ENCODE results near the gene CTRB2.

CTRB2 gene

DNA sequence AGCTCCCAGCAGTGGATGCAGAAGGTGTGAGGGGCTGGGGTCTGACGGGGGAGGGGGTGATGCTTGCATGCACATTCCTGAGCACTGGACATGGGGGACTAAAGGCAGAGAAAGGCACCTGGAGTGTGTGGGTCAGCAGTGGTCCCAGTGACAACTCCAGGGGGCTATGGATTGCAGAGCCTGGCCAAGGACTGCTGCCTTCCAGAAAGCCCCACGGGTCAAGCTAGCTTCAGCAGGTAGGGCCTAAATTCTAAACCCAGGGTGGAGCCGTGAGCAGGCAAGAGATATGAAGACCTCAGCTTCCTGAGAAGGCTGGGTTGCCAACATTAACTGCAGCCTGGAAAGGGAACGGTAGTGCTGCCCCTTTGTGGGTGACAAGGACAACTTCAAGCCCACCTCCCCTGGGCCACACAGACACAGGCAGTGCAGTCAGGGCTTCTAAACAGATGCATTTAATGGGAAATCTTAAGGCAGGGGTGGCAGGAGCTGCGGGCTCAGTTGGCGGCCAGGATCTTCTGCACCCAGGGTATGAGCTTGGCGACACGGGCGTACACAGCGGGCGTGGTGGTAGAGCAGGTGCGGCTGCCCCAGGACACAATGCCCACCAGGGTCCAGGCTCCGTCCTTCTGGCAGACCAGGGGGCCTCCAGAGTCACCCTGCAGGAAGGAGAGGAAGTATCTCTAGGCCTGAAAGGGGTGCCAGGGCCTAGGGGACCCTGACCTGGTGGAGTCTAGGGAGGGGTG lies 3.1 kb downstream of the CTRB2 start:
- no peak for DNase-seq

DNA sequence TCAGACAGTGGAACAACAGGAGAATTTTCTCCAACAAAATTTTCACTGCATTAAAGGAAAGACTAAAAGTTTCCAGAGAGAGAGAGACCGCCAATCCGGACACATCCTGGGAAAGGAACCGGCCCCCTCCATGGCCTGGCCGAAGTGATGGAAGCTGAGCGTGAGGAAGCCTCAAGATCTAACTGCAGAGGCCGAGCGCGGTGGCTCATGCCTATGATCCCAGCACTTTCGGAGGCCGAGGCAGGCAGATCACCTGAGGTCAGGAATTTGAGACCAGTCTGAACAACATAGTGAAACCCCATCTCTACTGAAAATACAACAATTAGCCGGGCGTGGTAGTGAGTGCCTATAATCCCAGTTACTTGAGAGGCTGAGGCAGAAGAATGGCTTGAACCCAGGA lies 3.9 kb downstream of the CTRB2 start:
- no peak for DNase-seq

DNA sequence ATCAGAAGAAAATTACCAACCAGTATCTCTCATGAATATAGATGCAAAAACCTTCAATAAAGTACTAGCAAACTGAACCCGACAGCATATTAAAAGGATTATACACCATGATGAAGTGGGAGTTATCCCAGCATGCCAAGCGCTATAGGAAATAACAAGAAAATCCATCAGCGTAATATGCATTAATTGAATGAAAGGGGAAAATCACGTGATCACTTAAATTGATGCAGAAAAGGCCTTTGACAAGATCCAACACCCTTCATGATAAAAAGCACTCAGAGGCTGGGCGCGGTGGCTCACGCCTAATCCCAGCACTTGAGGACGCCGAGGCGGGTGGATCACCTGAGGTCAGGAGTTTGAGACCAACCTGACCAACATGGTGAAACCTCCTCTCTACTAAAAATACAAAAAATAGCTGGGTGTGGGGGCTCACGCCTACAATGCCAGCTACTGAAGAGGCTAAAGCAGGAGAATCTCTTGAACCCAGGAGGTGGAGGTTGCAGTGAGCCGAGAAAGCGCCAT lies 4.8 kb downstream of the CTRB2 start:
- DNase-seq, result no peak

DNA sequence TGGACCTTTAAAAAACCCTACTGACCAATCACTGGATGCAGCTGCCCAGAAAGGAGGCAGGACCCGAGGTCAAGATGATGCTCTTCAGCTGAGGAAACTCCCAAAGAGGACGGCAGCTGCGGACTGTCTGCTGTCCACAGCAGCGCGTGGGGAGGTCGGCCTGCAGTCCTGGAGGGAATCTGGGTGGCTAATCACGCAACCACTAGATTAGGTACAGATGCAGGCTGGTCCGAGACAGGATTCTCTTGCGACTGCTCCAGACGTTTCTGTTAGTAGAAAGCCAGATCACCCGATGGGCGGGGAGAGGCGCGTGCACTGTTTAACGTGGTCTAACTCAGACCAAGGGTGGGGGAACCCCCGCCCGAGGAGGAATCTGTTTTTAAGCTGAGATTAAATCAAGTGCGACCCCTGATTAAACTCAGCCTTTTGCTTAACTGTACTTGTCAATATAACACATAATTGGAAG lies 8.8 kb downstream of the CTRB2 start:
- DNase-seq, result no peak

DNA sequence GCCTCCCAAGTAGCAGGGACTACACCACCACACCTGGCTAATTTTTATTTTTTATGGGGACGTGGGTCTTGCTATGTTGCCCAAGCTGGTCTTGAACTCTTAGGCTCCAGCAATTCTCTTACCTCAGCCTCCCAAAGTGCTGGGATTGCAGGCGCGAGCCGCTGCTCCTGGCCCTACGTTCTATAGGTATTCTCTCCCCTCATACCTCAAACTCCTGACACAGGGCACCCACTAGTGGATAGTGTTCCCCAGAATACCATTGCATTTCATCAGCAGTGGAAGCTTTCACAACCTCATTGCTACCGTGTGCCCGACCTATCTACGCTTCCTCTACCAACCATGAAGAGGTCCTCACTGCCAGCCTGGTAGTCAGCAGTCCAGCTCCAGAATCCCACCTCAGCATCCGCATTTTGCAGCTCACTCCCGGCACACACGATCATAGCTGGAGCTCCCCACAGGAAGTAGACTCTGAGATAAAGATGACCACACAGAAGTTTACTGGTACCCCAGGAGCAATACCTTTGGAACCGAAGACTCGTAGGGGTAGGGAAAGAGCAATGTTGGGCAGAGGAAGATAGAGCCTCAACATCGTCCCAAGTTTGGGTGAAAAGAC lies 9.3 kb downstream of the CTRB2 start:
- DNase-seq, result no peak

DNA sequence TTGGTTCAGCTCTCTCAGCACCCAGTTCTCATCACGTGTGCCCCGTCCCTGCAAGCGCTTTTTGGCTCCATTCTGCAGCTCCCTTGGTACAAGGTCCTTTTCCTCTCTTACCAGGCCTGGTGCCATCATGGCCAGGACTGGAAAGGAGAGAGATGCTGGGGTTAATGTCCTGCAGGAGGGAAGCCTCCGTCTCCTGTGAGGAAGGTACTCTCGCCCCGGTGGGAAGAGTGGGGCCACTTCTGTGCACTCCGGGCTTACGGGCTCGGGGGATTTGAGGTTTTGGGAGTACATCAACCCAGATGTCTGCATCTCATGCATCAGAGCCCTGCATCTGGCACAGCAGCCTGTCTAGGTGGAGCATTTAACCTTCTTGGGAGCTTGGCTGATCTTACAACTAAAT lies 10.1 kb downstream of the CTRB2 start:
- no peak for DNase-seq

DNA sequence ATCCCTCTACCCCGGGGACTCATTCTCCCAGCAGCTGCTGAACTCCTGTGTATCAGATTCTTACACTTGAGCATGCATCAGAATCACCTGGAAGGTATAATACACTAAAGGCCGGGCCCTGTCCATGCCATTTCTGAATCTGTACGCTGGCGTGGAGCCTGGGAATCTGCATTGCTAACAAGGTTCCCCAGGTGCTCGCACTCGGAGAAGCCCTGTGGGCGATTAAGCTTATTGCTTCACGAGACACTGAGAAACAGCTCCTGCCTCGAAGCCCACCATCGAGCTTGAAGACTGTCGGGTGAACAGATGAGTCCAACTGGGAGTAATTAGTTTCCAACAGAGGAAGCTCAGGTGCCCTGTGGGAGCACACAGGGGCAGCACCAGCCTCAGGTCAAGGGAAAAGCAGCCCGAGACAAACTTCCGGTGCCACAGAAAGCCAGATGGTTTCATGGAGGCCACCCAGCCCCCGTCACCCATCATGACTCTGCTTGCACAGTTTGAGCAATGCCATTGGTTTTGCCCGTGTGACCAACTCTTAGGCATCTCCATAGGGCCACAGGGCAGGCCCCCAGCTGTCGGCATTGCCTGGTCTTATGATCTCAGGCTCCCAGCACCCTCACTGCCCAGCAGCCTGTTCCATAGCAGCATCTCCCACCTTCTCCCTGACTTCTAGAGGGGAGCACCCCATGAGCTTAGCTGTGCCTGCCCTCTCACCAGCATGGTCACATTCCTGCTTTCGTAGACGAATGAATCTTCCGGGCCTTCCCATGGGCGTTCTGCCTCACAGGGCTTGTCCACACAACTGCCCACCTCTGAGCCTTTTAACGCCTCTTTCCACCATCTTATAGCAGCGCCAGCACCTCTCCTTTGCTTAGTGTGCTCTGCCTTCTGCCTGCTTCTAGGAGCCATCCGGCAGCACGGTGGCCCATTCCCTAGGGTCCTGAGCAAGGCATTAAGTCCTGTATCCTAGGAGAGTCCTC lies 10.9 kb downstream of the CTRB2 start:
- DNase-seq, result no peak

DNA sequence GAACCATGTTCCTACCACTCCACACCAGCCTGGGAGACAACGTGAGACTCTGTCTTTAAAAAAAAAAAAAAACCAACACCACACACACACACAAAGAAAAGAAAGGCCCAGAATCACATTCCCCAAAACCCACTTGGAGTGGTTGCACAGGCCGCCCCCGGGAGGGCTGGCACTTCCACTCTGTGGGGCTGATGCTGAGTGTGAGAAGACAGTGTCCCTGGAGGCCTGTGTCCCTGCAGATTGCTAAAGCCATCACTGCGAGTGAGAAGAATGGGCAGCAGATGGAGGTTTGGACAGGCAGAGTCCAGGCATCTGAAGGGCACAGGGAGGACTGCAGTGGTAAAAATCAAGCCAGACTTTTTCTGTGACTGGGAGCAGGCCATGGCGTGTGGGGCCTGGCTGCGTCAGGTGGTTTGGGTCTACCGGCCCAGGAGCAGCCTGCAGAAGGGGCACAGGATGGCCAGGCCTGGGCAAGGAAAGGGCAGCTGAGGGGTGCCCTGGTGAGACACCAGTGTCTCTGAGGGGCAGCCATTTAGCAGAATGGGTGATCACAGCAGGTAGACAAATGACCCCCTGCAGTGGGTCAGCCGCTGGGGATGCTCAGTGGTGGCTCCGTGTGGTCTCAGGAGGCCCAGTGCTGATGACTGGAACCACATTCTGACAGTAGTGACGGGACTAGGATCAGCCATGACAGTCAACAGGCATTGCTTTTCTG lies 13.1 kb downstream of the CTRB2 start:
- DNase-seq, result no peak

DNA sequence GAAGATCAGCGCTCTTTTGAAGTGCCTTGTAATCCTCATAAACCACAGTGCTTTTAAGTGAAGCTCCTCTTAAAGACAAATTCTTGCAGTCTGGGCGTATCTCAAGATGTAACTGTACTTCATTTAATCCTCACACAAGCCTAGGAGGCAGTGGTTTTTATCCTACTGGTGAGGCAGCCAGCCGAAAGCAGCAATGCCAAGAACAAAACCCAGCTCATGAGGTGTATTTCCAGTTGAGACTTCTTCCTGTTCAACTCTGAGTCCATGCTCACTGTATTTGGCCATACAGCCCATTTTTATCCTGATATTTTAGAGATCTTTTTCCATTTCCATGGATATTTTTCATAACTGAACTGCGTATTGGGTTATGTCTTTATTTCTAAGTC lies 13.7 kb downstream of the CTRB2 start:
- no peak for DNase-seq

DNA sequence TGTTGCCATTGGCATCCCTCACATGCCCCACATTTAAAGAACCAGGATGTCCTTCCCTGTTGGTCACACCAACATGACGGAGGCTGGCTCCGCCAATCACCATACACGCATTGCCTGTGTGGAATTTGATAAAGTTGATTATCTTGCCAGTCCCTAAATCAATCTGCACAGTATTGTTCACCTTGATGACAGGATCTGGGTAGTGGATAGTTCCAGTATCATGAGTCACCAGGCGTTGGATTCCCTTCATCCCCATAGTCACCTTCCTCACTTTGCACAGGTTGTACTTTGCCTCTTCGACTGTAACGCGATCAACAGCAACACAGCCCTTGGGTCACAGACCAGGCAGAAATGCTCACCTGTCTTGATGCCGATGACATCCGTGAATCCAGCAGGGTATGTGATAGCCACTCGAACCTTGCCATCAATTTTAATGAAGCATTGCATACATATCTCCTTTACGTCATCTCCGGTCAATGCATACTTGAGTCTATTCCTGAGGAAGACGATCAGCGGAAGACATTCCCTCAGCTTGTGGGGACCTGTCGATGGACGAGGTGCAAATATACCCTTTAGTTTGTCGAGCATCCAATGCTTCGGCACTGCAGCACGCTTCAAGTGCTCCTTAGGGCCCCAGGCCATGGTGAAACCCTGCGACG lies 14.2 kb downstream of the CTRB2 start:
- no peak for DNase-seq

DNA sequence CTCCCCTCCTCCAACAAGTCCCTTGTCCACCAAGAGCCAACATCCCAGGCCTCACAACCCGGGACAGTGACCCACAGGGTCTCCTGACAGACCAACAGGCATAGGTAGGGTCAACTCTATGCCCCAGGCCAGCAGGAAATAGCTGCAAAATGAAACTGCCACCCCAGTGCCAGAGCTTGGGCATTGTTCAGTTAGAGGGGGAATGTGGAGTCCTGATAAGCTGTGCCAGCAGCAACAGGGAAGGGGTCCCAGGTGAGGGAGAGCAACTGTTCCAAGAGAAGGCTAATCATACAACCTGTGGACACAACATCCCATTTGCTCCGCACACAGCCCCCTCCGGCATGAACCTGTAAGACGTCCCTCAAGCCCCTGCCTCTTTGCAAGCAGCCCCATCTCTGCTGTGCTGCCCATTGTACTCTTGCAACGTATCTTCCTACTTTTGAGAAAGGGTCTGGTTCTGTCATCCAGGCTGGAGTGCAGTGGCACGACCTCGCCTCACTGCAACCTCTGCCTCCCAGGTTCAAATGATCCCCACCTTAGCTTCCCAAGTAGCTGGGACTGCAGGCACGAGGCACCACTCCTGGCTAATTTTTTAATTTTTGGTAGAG lies 17.2 kb downstream of the CTRB2 start:
- DNase-seq, result no peak

DNA sequence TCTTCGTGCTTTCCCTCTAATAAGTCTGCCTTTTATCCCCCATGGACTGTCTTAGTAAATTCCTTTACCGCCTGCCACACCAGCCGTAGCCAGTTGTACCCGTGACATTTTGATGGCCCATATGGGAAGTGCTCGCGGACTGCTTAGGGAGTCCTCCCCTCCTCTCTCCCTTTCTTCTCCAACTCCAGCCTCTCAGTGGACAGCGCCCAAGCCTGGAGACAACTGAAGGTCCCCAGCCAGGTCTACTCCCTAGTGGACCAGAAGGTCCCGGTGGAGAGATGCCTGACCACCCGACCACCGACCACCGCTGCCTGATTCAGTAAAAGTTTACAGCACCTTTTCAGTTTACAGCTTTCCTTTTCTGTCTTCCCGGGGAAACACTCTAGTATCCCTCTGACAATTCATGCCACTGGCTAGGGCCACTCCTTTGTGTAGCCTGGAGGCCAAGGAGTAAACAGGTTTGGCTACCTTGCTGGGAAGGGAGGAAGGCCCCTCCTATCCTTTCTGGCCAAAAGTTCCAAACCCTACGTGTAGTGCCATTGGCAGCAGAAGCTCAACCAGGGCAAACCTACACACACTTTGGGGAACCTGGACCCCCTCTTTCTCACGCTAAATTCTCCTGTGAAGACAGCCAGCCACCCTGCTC lies 18.0 kb downstream of the CTRB2 start:
- no peak for DNase-seq

DNA sequence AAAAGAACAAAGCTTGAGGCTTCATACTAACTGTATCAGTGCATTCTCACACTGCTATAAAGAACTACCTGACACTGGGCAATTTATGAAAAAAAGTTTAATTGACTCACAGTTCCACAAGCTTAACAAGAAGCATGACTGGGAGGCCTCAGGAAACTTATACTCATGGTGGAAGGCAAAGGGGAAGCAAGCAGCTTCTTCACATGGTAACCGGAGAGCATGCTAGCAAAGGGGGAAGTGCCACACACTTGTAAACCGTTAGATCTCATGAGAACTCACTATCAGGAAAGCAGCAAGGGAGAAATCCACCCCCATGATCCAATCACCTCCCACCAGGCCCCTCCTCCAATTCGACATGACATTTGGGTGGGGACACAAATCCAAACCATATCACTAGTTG lies 25.3 kb downstream of the CTRB2 start:
- no peak for DNase-seq

DNA sequence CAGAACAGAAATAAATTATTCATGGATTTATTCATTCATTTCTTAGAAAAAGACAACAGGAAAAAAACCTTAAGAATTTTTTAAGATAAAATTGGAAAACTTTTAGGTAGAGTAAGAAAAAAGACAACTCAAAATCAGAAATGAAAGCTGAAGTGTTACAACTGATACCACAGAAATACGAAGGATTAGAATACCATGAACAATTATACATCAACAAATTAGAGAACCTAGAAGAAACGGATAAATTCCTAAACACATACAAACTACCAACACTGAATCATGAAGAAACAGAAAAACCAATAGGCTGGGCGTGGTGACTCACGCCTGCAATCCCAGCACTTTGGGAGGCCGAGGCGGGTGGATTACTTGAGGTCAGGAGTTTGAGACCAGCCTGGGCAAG lies 27.8 kb downstream of the CTRB2 start:
- DNase-seq, result no peak

DNA sequence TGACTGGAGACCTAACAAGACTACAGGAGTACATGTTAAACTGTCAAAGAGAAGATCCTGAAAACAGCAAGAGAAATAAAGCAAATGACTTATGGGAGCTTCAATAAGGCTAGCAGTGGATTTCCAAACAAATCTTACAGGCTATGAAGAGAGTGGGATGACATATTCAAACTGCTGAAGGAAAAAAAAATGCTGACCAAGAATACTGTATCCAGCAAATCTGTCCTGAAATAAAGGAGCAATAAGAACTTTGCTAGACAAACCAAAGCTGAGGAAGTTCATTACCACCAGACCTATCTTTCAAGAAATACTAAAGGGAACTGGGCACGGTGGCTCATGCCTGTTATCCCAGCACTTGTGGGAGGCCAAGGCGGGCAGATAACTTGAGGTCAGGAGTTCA lies 30.0 kb downstream of the CTRB2 start:
- DNase-seq, result no peak

DNA sequence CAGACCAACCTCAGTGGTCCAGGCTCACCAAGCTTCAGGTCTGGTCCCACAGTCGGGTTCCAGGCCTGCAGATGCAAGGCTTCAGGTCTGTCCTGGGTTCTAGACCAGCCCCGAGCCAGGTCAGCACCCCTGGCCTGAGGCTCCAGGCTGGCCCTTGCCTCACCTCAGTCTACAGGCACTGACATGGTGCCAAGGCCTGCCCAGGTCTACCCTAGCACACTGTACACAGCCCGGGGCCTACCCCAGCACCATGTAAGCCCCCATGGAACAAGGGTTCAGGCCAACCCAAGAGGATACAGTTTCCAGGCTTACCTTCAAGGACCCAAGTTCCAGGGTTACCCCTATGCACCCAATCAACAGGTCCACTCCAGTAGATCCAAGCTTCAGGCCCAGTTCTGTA lies 31.9 kb downstream of the CTRB2 start:
- no peak for DNase-seq

DNA sequence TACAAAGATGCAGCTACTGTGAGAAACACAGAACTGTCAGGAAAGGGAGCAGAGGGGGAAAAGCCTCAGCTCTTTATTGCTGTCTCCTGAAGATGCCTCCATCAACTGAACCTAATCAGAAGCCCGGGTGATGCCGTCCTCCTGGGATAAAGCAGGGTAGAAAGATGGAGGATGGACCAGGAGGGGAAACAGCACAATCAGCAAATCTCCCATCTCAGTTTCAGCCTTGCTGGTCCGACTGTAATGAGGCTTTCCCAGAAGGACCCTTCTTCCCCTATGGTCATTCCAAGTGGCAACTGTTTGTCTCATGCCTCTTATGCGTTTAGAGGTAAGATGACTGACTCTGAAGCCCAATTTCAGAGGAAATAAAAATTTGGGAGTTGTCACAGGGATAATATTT lies 34.4 kb downstream of the CTRB2 start:
- DNase-seq, result no peak

DNA sequence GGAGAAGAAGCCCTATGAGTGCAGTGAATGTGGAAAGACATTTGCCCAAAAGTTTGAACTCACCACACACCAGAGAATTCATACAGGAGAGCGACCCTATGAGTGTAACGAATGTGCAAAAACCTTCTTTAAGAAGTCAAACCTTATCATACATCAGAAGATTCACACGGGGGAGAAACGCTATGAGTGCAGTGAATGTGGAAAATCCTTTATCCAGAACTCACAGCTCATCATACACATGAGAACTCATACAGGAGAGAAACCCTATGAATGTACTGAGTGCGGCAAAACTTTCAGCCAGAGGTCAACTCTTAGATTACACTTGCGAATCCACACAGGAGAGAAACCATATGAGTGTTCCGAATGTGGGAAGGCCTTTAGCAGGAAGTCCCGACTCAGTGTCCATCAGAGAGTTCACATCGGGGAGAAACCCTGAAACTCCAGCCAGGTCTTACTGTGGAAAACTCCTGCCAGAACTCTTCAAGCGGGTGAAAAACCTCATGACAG lies 37.0 kb downstream of the CTRB2 start:
- DNase-seq, result no peak

DNA sequence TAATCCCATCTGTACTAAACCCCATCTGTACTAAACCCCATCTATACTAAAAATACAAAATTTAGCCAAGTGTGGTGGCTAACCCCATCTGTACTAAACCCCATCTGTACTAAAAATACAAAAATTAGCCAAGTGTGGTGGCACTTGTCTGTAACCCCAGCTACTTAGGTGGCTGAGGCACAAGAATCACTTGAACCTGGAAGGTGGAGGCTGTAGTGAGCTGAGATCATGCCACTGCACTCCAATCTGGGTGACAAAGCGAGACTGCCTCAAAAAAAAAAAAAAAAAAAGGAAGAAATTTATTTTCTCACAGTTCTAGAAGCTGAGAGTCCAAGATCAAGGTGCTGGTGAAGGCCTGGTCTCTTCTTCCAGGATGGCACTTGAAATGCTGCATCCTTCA lies 46.6 kb downstream of the CTRB2 start:
- no peak for DNase-seq
